Psoas muscle (tissue), 8 donors: Measurements from ENCODE around the gene MTA2. TPM values are rescaled to one million over a fixed set of nuclear protein-coding genes. Genes with fewer than 3 reads are reported as not detected.

Experiments used
- ATAC-seq, 4 donors: fragments of 200-7000 bp; cut with Tn5 transposase; one replicate each; pipeline ENCODE4 v1.9.1; 2020; ENCODE audit warnings: moderate library complexity in 3 of 4, mild to moderate bottlenecking in 2 of 4
- DNase-seq, 2 donors: peaks; one replicate each; pipeline ENCODE4 v3.0.0-alpha.2; 2020
- H3K27ac ChIP-seq: fragments of 200-600 bp; one replicate; pipeline ENCODE4 v1.8.0; 2022
- H3K27me3 ChIP-seq, 3 donors: fragments of 200-600 bp in 1 of 3; one replicate each; pipeline versions ENCODE4 v1.6.1 to v1.8.0; 2013 to 2022; ENCODE audit warnings: low read length in 2 of 3, mild to moderate bottlenecking in 2 of 3, moderate library complexity in 1 of 3; ENCODE audit not compliant: insufficient read depth in 3 of 3
- H3K36me3 ChIP-seq, 2 donors: fragments of 200-600 bp in 1 of 2; one replicate each; pipeline versions ENCODE4 v1.6.1 to v1.8.0; 2013 to 2022; ENCODE audit warnings: low read depth in 1 of 2, mild to moderate bottlenecking in 1 of 2, moderate library complexity in 1 of 2; ENCODE audit not compliant: insufficient read depth in 1 of 2
- H3K4me1 ChIP-seq: fragments of 200-600 bp; one replicate; pipeline ENCODE4 v1.8.0; 2022
- H3K4me3 ChIP-seq: fragments of 200-600 bp; one replicate; pipeline ENCODE4 v1.8.0; 2022; ENCODE audit warnings: mild to moderate bottlenecking
- H3K9me3 ChIP-seq: fragments of 200-600 bp; one replicate; pipeline ENCODE4 v1.8.0; 2022
- CTCF ChIP-seq: fragments of 200-600 bp; IDR thresholded peaks from one replicate; pipeline ENCODE4 v1.8.0; 2022; ENCODE audit warnings: antibody characterized with exemption
- WGBS, 3 donors: extraction: QIAGEN DNeasy Blood & Tissue Kit; methylation state at CpG; one replicate each; pipeline versions ENCODE4 v1.1.6 to v1.1.7; 2013; 5-methylcytosine and 5-hydroxymethylcytosine counted together
- intact Hi-C, 2 donors: fragments of 100-400 bp; cut with DNase I; formaldehyde crosslinking; loops; one replicate each; pipeline versions ENCODE4 v1.11.0 to v1.14.2; 2022
- polyA plus RNA-seq, 3 donors: library from polyadenylated mRNA; stranded (reverse); fragments of 200-250 nt; gene quantifications; one replicate each; pipeline ENCODE4 v1.2.3, GENCODE V29; 2013
- total RNA-seq, 4 donors: library from RNA; stranded (reverse); fragmentation: NEBNext Ultra II Directional in 2 of 4; extraction: Animal tissue kit (Norgen Biotek cat#: 25700) in 2 of 4; gene quantifications; one replicate each; pipeline versions ENCODE4 v1.2.1 to v1.2.4, GENCODE V29; 2021 to 2023
- donor health status: healthy with polysubstance abuse.
- donor health status: DM: no; HTN: no; CAD: no; lungs with moderate emphysema.
- donor health status: Bipolar disorder and iron deficiency.
- donor health status: healthy.
- donor health status: DM: yes; HTN: yes; CAD: no.
- donor health status: DM: no; HTN: no; CAD: no.
- donor health status: DM: no; HTN: no; CAD: no.
- donor health status: DM: yes; HTN: yes; CAD: no.

MTA2 gene
- total and polyA plus RNA-seq, 7 donors: 18.4 to 32.5 (median 27.1) TPM

GRCh38 chr11:62546929-62547625 lies 54.6 kb downstream of the MTA2 start:
- Histone ChIP-seq H3K27ac (peak overlapping the region; percentile 99), H3K4me1 (peaks cover 51% of the 10 kb centered on the region), H3K4me3 (peak overlapping the region; percentile 91), H3K9me3 (no peaks in the 10 kb centered on the region), H3K27me3 (no peaks in the 10 kb centered on the region), H3K36me3 (no peaks in the 10 kb centered on the region)
- ATAC-seq: peak in 1 of 4 donors; percentile 3
- DNase-seq: no peak
- 1 to 2% (median 1%) methylated on average over 35 to 40 of the region's 40 CpGs for WGBS, 3 donors
- TF ChIP-seq CTCF: no peak
- intact Hi-C loops: no loop called here

DNA sequence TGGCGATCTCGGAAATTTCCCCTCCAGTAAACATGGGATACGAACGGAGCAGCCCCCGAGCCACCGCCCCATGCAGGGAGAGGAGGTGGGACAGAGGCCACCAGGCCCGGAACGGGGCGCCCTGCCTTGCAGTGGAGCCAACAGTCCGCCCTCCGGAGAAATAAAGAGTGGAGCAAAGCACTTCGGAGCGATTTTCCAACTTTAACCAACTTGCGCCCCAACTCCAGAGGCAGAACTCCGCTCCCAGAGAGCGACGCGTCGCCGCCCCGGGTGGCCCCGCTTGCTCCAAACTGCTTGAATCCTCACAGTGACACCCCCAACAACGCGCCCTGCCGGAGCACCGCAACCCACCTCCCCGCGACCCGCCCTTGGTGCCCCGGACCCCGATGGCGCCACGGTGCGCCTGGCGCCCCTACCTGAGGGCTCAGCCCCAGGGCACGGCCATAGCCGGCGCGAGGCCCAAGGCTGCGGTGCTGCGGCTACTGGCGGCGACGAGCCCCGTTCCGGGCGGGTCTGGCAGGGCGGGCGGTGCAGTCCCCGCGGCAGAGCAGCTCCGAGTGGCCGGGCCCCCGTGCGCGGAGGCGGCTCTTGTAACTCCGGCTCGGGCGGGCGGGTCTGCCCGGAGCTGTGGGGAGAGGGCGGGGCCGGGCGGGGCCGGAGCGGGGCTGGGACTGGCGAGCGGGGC lies 55.3 kb downstream of the MTA2 start, which contains the start of gene AHNAK:
Gene AHNAK, minus strand, starts transcription at position 563 of the 685 bp plus-strand sequence. CDS start 10,708 bp downstream, outside the sequence.
- no peak for TF ChIP-seq CTCF
- WGBS, 3 donors: 1% methylated on average over 40 to 69 of the region's 69 CpGs
- Histone ChIP-seq H3K27me3 (no peaks in the 10 kb centered on the region), H3K4me3 (peak within 1 kb of the TSS; percentile 91), H3K36me3 (no peaks in the 10 kb centered on the region), H3K4me1 (peaks cover 51% of the 10 kb centered on the region), H3K27ac (peak within 1 kb of the TSS; percentile 99), H3K9me3 (no peaks in the 10 kb centered on the region)
- intact Hi-C loops: no loop called here
- peak; percentile 88 to 93 for DNase-seq
- ATAC-seq: peak; percentile 53 to 64 (median 58)

DNA sequence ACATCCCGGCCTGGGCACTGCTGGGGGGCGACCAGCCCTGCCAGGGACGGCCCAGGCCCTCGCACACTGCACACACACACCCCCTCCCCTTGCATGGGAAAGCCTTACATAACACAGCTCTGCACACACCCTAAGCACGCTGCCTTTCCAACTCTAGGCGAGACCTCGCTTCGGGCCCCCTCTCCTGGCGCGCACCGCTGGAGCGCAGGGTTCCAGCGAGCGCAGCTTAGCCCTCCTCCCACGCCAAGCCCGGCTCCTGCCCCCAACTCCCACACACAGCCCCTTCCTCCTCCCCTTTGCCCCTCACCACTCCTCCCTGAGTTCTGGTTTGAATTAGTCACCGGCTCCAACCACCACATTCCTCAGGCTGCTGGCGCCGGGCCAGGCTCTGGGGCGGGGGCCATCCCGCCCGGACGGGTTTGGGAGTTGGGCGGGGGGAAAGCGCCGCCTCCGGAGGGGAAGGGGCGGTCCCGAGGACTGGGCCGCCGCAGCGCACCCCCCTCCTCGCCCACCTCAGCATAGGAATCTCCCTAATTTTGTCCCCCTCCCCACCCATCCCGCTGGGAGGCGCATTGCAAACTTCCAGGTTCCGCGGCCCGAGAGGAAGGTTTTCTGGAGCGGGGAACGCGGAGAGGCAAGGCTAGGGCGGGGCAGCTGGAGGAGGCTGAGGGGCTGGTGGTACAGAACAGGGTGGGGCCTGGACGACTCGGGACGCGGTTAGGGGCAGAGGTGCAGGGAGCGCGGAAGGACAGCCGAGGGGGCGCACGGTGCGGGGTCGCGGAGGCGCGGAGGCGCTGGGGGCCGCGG lies 56.0 kb downstream of the MTA2 start:
- DNase-seq (peak; percentile 96 to 97), ATAC-seq (peak; percentile 54 to 58 (median 57))
- Histone ChIP-seq H3K27ac (peak overlapping the region; percentile 99), H3K27me3 (no peaks in the 10 kb centered on the region), H3K9me3 (no peaks in the 10 kb centered on the region), H3K36me3 (peaks cover 0 to 2% of the 10 kb centered on the region in 2 donors), H3K4me3 (peak overlapping the region; percentile 91), H3K4me1 (peaks cover 59% of the 10 kb centered on the region)
- intact Hi-C loops: loop anchor here in 1 of 2 donors (2.0 kb wide), 1 partner anchor 15 kb away; no protein-coding TSS in a partner anchor
- WGBS, 3 donors: 0 to 1% (median 1%) methylated on average over 47 to 59 of the region's 59 CpGs
- peak; percentile 6 for TF ChIP-seq CTCF

DNA sequence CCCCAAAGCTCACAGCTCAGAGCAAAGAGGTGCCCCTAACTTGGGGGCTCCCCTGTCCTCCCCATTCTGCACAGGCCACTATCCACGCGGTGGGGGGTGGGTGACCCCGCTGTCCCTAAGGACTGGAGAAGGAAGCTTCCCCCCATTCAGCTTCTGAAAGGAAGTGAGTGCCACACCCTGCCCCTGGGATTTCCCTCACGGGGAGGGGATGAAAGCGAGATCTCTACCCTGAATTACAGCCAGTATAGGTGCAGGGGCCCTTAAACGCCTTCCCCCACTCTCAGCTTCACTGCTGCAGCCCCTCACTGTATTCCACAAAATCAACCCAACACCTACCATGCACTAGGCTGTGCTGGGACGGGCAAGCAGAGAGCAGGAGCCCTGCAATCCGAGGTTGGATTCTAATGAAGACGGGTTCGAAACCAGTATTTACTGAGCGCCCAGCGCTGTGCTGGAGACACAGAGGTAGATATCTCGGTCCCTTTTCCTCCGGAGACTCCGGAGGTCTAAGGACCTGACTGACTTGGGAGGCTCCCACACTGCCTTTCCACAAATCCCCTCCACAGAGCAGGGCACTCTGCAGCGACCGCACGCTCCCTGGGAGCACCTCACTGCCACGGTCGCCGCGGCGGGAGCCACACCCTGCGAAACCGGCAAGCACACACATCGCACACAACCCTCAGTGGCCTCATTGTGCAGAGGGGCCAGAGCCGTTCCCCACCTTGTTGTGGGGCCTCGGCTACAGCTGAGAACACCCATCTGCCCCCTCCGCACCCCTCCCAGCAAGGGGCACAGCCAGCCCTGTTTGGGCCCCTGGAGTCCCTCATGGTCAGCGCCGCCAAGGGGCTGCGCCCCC lies 56.9 kb downstream of the MTA2 start:
- no peak for TF ChIP-seq CTCF
- Histone ChIP-seq H3K4me3 (peak overlapping the region; percentile 91), H3K27ac (peak overlapping the region; percentile 99), H3K27me3 (no peaks in the 10 kb centered on the region), H3K9me3 (no peaks in the 10 kb centered on the region), H3K4me1 (peaks cover 66% of the 10 kb centered on the region), H3K36me3 (peaks cover 0 to 2% of the 10 kb centered on the region in 2 donors)
- DNase-seq (peak in 1 of 2 donors; percentile 39), ATAC-seq (no peak)
- 3 to 6% (median 5%) methylated on average over 21 to 32 of the region's 32 CpGs for WGBS, 3 donors
- intact Hi-C loops: loop anchor here (2.0 to 5.0 kb wide), 4 partner anchors 16 to 148 kb away; no protein-coding TSS in a partner anchor
